HG02943 (cell line): ENCODE data around the gene TLE2.
"Not testable (repeated sequence)": the region's sequence is repeated elsewhere in the genome, so short reads cannot be mapped to it uniquely, and the experiment has no call there.

Experiments used
- ATAC-seq: cut with Tn5 transposase; IDR thresholded peaks from one replicate; pipeline ENCODE4 v1.9.1; 2021; ENCODE audit warnings: mild to moderate bottlenecking, low read depth, moderate library complexity; ENCODE audit not compliant: unreplicated experiment

TLE2 gene

GRCh38 chr19:3056417-3057088 is 27.5 kb upstream of the TLE2 start:
- no peak for ATAC-seq

GRCh38 chr19:3055741-3056416 is 26.8 kb upstream of the TLE2 start:
- ATAC-seq = no peak

GRCh38 chr19:3054972-3055740 is 26.1 kb upstream of the TLE2 start:
- no peak for ATAC-seq

GRCh38 chr19:3054265-3054971 is 25.3 kb upstream of the TLE2 start:
- ATAC-seq = no peak

GRCh38 chr19:3053780-3054179 is 24.7 kb upstream of the TLE2 start:
- no peak for ATAC-seq

- no peak for ATAC-seq
These were observed 24.1 kb upstream of the TLE2 start for GRCh38 chr19:3053218-3053621.

- not testable (repeated sequence) for ATAC-seq
These were observed 20.9 kb upstream of the TLE2 start for GRCh38 chr19:3050016-3050415.

GRCh38 chr19:3049089-3049488 is 20.0 kb upstream of the TLE2 start:
- ATAC-seq = no peak

- ATAC-seq = no peak
These were observed 19.1 kb upstream of the TLE2 start for GRCh38 chr19:3048190-3048533.

- ATAC-seq = no peak
These were observed 18.6 kb upstream of the TLE2 start for GRCh38 chr19:3047496-3048189.

GRCh38 chr19:3046698-3047495 is 17.8 kb upstream of the TLE2 start:
- no peak for ATAC-seq

GRCh38 chr19:3045885-3046697 is 17.0 kb upstream of the TLE2 start:
- no peak for ATAC-seq

GRCh38 chr19:3045191-3045590 is 16.1 kb upstream of the TLE2 start:
- ATAC-seq = no peak

GRCh38 chr19:3042621-3043267 is 13.7 kb upstream of the TLE2 start:
- no peak for ATAC-seq

GRCh38 chr19:3041761-3042620 is 12.9 kb upstream of the TLE2 start:
- ATAC-seq = no peak

- no peak for ATAC-seq
These were observed 12.2 kb upstream of the TLE2 start for GRCh38 chr19:3041327-3041726.

- ATAC-seq = no peak
These were observed 10.6 kb upstream of the TLE2 start for GRCh38 chr19:3039641-3040077.
